GM12875 (cell line): Measurements from ENCODE around the gene MYCBP.

ENCODE experiments used
- H3K4me3 ChIP-seq: one replicate; pipeline ENCODE4 v1.5.1; 2011; ENCODE audit warnings: low read depth, low read length, control low read depth
- TF ChIP-seq, protein P1 (sequence below): IDR thresholded peaks from 2 replicates; pipeline ENCODE4 v1.5.1; 2011; ENCODE audit warnings: low read depth, mild to moderate bottlenecking, control low read depth, inconsistent platforms, low read length, moderate library complexity, borderline replicate concordance; ENCODE audit not compliant: insufficient read depth

MYCBP gene

DNA sequence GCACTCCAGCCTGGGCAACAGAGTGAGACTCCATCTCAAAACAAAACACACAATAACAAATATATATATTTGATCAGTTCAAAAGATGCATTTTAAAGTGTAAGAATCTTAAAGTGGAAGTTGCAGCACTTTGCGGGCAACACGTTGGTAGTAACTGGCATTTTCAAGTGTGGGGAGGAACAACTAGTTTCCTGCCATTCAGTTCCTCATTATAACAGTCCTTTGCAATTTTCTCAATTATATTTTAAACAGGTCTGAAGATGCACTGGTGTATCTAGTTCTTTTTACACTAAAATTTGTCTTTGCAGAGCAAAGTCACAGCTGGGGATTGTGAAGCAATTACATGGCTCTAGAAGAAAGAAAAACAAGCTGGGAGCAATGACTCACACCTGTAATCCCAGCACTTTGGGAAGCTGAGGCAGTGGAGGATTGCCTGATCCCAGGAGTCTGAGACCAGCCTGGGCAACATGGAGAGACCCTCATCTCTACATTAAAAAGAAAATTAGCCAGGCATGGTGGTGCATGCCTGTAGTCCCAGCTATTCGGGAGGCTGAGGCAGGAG lies 38.8 kb downstream of the MYCBP start:
- TF ChIP-seq, protein P1, sequence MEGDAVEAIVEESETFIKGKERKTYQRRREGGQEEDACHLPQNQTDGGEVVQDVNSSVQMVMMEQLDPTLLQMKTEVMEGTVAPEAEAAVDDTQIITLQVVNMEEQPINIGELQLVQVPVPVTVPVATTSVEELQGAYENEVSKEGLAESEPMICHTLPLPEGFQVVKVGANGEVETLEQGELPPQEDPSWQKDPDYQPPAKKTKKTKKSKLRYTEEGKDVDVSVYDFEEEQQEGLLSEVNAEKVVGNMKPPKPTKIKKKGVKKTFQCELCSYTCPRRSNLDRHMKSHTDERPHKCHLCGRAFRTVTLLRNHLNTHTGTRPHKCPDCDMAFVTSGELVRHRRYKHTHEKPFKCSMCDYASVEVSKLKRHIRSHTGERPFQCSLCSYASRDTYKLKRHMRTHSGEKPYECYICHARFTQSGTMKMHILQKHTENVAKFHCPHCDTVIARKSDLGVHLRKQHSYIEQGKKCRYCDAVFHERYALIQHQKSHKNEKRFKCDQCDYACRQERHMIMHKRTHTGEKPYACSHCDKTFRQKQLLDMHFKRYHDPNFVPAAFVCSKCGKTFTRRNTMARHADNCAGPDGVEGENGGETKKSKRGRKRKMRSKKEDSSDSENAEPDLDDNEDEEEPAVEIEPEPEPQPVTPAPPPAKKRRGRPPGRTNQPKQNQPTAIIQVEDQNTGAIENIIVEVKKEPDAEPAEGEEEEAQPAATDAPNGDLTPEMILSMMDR, result no peak

DNA sequence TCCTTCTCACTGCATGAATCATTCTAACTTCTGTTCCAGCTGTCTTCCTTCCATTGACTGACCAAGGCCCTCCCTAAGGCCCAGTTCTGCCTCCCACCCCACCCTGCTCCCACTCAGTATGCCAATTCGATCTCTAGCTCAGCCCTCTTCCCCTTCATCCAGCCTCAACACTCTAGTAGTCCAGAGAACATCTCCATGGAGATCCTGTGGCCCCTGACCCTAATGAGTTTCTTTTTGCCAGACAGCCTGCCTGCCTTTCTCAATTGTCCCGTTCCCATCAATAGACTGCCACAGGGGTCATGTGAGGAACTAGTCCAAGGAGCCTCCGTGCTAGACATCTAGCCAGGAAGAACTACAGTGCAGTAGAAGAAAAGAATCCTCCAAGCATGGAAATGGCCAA lies 40.0 kb downstream of the MYCBP start:
- TF ChIP-seq, protein P1, result no peak
- no peak overlapping the region for H3K4me3 ChIP-seq

More for the DNA sequence above, 38.8 kb downstream of the MYCBP start:
- H3K4me3 ChIP-seq, result no peak overlapping the region

- TF ChIP-seq, protein P1, result no peak
- no peak overlapping the region for H3K4me3 ChIP-seq
Observed at GRCh38 chr1:38832370-38832734, 40.8 kb downstream of the MYCBP start.

DNA sequence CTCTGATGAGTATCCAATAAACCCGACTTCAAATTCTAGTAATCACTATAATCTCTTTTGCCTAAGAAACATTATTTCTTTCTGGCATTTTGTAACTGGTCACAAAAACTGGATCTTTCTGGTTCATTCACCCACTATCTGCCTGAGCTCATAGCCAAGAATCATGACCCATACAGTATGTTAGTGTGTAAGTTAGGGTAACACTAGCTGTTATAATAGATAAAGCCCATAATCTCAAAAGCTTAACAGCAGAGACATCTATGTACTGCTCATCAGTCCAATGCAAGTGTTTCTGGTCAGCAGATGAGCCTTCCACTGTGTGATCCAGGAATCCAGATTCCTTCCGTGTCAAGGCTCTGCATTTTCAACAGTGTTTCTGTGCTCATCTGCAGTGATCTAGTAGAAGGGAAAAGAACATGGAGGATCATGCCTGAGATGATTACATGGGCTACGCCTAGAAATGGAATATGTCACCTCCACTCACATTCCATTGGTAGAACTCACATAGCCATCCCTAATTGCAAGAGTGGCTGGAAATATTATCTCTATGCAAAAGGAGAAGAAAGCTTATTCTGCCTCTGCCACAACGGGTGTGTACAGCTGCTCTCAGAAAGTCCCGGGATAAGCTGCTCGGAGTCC lies 41.3 kb downstream of the MYCBP start:
- no peak overlapping the region for H3K4me3 ChIP-seq
- TF ChIP-seq, protein P1, result no peak

DNA sequence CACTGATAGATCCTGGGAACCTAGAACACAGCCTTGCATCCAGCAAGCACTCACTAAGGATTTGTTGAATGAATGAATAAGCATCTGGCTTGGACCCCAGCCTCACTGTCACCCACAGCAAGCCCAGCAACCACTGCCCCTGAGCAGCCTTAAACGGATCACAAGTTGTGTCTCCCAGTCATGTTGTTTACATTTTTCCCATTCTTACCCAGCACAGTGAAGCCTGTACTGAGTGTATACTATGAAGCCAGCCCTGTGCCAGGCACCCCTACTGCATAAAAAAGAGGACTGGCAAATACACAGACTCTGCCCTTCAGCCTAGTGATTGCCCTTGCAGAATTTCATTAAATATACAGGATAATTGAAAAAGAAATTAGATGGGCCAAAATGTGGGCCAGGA lies 43.8 kb downstream of the MYCBP start:
- no peak overlapping the region for H3K4me3 ChIP-seq
- TF ChIP-seq, protein P1, result no peak

DNA sequence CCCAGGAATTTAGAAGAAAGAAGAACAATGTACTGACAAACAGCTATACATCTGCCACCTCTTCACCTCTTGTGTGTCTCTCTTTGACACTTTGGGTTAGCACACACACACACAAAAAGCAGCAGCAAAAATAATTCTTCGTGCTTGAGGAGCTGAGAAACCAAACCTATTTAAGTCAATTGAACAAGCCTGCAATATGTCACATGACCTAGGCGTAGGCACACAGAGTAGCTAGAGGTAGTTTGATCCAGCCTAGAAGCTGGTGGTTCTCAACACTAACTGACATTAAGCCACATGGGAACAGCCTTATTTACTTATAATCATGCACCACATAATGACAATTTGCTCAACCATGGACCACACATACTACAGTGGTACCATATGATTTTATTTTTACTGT lies 45.8 kb downstream of the MYCBP start:
- TF ChIP-seq, protein P1, result no peak

GRCh38 chr1:38826886-38827285 lies 46.3 kb downstream of the MYCBP start:
- no peak overlapping the region for H3K4me3 ChIP-seq
- TF ChIP-seq, protein P1, result no peak

More for the DNA sequence above, 45.8 kb downstream of the MYCBP start:
- H3K4me3 ChIP-seq, result no peak overlapping the region
